ENCODE data around the gene GALNT17.

GRCh38 chr7:71430246-71430645 is 298.3 kb downstream of the GALNT17 start:
- TF ChIP-seq CTCF (IDR thresholded peaks at IDR 0.05; ENCODE audit: low read length) (no peak), EZH2phosphoT487 (IDR thresholded peaks at IDR 0.05; ENCODE audit: low read length) (no peak), EZH2 (optimal IDR thresholded peaks at IDR 0.05; ENCODE audit: low read depth, low read length) (no peak)
